Measurements from ENCODE around the gene MICALL2.

Gene MICALL2

DNA sequence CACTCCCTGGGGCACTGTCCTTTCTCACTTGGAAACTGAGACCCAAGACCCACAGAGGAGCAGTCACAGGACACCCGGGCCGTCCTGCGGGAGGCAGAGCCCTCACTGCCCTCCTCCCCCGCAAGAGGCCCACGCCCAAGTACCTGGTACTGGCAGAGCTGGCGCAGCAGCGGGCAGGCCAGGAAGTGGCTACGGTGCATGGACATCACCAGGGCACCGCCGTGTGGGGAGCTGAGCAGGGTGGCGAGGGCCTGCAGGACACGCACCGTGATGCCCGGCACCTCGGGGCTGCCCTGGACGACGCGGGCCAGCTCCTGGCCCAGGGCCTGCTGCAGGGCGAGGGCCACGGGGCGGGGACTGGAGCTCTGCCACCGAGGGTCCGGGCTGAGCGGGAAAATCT lies 20.0 kb upstream of the MICALL2 start:
- TF ChIP-seq CTCF (IDR thresholded peaks at IDR 0.05; ENCODE audit: low read depth, low read length) = no peak
- no peak overlapping the region for H3K4me3 ChIP-seq (replicated peaks in 1 of 2; ENCODE audit: low read depth in 2 of 2, low read length in 2 of 2)
- DNase-seq (ENCODE audit: low read depth in 2 of 2) = no peak

- TF ChIP-seq CTCF (IDR thresholded peaks at IDR 0.05; ENCODE audit: low read depth, low read length) = no peak
- no peak overlapping the region for H3K4me3 ChIP-seq (replicated peaks in 1 of 2; ENCODE audit: low read depth in 2 of 2, low read length in 2 of 2)
- DNase-seq (ENCODE audit: low read depth in 2 of 2) = no peak
Observed at GRCh38 chr7:1478480-1478879, 19.2 kb upstream of the MICALL2 start.

DNA sequence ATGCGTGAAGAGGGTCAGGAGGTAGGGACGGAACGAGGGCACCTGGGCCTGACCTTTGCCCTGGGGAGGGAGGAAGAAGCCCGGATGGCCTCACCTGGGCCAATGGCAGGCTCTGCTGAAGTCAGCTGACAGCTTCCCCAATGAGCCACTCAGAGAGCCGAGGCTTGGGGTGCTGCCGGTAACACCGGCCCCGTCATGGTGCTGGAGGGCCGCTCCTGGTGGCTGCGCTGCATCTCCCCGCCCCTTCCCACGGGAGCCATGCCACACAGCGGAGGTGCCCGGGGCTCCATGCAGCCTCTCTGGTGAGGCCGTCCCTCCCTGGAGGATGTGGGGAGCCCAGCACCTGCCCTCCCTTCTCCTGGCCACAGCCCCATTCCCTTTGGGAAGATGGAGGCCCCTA lies 17.6 kb upstream of the MICALL2 start:
- no peak for DNase-seq (ENCODE audit: low read depth in 2 of 2)
- H3K4me3 ChIP-seq (replicated peaks in 1 of 2; ENCODE audit: low read depth in 2 of 2, low read length in 2 of 2) = no peak overlapping the region
- no peak for TF ChIP-seq CTCF (IDR thresholded peaks at IDR 0.05; ENCODE audit: low read depth, low read length)

GRCh38 chr7:1475991-1476390 lies 16.7 kb upstream of the MICALL2 start:
- no peak for DNase-seq (ENCODE audit: low read depth in 2 of 2)
- no peak overlapping the region for H3K4me3 ChIP-seq (replicated peaks in 1 of 2; ENCODE audit: low read depth in 2 of 2, low read length in 2 of 2)
- TF ChIP-seq CTCF (IDR thresholded peaks at IDR 0.05; ENCODE audit: low read depth, low read length) = no peak

DNA sequence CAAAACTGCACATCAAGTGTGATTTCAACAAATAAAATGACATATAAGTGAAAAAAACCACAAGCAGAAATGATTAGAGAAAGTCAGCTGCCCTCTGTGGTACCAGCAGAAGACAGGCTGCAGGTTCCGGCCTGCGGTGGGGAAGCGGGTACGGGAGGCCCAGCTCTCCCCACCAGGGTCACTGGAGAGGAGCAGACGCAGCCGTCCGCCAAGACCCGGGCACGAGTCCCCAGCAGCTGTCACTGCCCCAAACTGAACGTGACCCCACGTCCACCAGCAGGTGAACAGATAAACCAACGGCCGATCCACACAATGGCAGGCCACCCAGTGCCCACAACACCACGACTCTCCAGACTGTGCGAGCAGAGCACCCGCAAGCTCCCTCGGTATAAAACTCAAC lies 16.1 kb upstream of the MICALL2 start:
- H3K4me3 ChIP-seq (replicated peaks in 1 of 2; ENCODE audit: low read depth in 2 of 2, low read length in 2 of 2) = no peak overlapping the region
- no peak for DNase-seq (ENCODE audit: low read depth in 2 of 2)
- TF ChIP-seq CTCF (IDR thresholded peaks at IDR 0.05; ENCODE audit: low read depth, low read length) = no peak

DNA sequence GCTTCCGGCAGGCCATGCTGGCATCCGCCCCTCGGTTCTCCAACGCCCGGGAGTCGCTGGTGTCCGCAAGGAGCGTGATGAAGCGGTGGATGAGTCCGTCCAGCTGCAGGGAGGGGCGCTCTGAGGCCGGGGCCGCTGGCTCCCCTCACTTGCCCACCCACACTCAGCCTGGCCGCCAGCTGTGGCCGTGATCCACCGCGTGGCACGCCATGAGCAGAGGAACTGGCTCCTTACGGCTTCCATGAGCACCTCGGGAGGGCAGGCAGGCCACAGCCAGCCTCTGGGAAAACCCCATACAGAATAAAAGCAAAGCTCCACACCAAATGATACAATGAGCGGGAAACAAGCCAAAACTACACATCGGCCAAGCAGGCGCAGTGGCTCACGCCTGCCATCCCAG lies 15.5 kb upstream of the MICALL2 start:
- H3K4me3 ChIP-seq (replicated peaks in 1 of 2; ENCODE audit: low read depth in 2 of 2, low read length in 2 of 2) = no peak overlapping the region
- no peak for TF ChIP-seq CTCF (IDR thresholded peaks at IDR 0.05; ENCODE audit: low read depth, low read length)
- no peak for DNase-seq (ENCODE audit: low read depth in 2 of 2)

GRCh38 chr7:1473864-1474512 lies 14.7 kb upstream of the MICALL2 start:
- TF ChIP-seq CTCF (IDR thresholded peaks at IDR 0.05; ENCODE audit: low read depth, low read length) = peak; percentile 88
- peak; percentile 84 to 89 for DNase-seq (ENCODE audit: low read depth in 2 of 2)
- no peak overlapping the region for H3K4me3 ChIP-seq (replicated peaks in 1 of 2; ENCODE audit: low read depth in 2 of 2, low read length in 2 of 2)

Measured in cardiac fibroblast (primary cell).